NCI-H1436 (cell line): ENCODE data around the gene COPZ1.

Source experiments
- DNase-seq: peaks from one replicate; lab custom pipeline; 2025; lab: John Stamatoyannopoulos, UW

Gene COPZ1

GRCh38 chr12:54377797-54378515 lies 53.0 kb downstream of the COPZ1 start:
- DNase-seq: no peak

GRCh38 chr12:54378796-54379397 lies 54.0 kb downstream of the COPZ1 start:
- DNase-seq: no peak

GRCh38 chr12:54379398-54380201 lies 54.7 kb downstream of the COPZ1 start:
- DNase-seq: peak; percentile 64

GRCh38 chr12:54381136-54381535 lies 56.2 kb downstream of the COPZ1 start:
- DNase-seq: no peak

- no peak for DNase-seq
These were observed 58.2 kb downstream of the COPZ1 start for GRCh38 chr12:54383041-54383609.

GRCh38 chr12:54384591-54385041 lies 59.7 kb downstream of the COPZ1 start, which contains the start of gene ZNF385A:
TSS of gene ZNF385A (minus strand) at chr12:54384733. CDS start at chr12:54384514, 219 bp downstream.
- DNase-seq: no peak

- no peak for DNase-seq
These were observed 60.5 kb downstream of the COPZ1 start for GRCh38 chr12:54385251-54385914.

GRCh38 chr12:54386403-54387113 lies 61.6 kb downstream of the COPZ1 start:
- DNase-seq: no peak

GRCh38 chr12:54387114-54387467 lies 62.2 kb downstream of the COPZ1 start:
- DNase-seq: no peak

GRCh38 chr12:54388237-54389133 lies 63.6 kb downstream of the COPZ1 start:
- no peak for DNase-seq

GRCh38 chr12:54389134-54389508 lies 64.2 kb downstream of the COPZ1 start:
- no peak for DNase-seq

GRCh38 chr12:54389607-54390175 lies 64.8 kb downstream of the COPZ1 start:
- DNase-seq: no peak

GRCh38 chr12:54390176-54390667 lies 65.3 kb downstream of the COPZ1 start:
- peak; percentile 14 for DNase-seq

GRCh38 chr12:54390668-54391551 lies 66.0 kb downstream of the COPZ1 start:
- DNase-seq: peak; percentile 68

- no peak for DNase-seq
These were observed 67.7 kb downstream of the COPZ1 start for GRCh38 chr12:54392485-54393206.

- DNase-seq: peak; percentile 11
These were observed 68.3 kb downstream of the COPZ1 start for GRCh38 chr12:54393207-54393609.

- no peak for DNase-seq
These were observed 68.8 kb downstream of the COPZ1 start for GRCh38 chr12:54393743-54394142.

GRCh38 chr12:54394281-54394719 lies 69.4 kb downstream of the COPZ1 start:
- DNase-seq: peak; percentile 60
